Upper lobe of left lung (tissue), 4 donors: ENCODE data around the gene CACNA2D2.

Experiments
- CTCF ChIP-seq, 6 experiments: fragments of 450-650 bp in 4 of 6; fragments of 200-600 bp in 2 of 6; sonication (generic) in 2 of 6; IDR thresholded peaks; one replicate each; pipeline ENCODE4 v1.5.1; 2016 to 2019; ENCODE audit warnings: antibody characterized with exemption in 6 of 6
- POLR2AphosphoS5 ChIP-seq, 2 donors: sonication (generic); formaldehyde crosslinking; IDR thresholded peaks; one replicate each; pipeline ENCODE4 v1.5.1; 2017; ENCODE audit warnings: antibody characterized with exemption in 2 of 2

- no peak for TF ChIP-seq CTCF (IDR thresholded peaks at IDR 0.05)
- TF ChIP-seq POLR2AphosphoS5 (IDR thresholded peaks at IDR 0.05) = no peak
Observed at GRCh38 chr3:50457988-50458387, 45.4 kb downstream of the CACNA2D2 start.
